Heart left ventricle (tissue), 16 donors: ENCODE results near the gene DHX9. TPM values are rescaled to one million over a fixed set of nuclear protein-coding genes. Genes with fewer than 3 reads are reported as not detected.

Experiments used
- ATAC-seq, 4 donors: fragments of 200-7000 bp; cut with Tn5 transposase; one replicate each; pipeline ENCODE4 v1.9.1; 2020 to 2022; ENCODE audit warnings: moderate library complexity in 4 of 4, mild to moderate bottlenecking in 3 of 4, moderate number of reproducible peaks in 1 of 4
- DNase-seq, 5 donors: peaks; one replicate each; pipeline ENCODE4 v3.0.0-alpha.2; 2020
- H3K27ac ChIP-seq, 12 donors: fragments of 200-600 bp; sonication (generic) in 4 of 12; one replicate each; pipeline versions ENCODE4 v1.5.0 to v1.8.0; 2016 to 2022; ENCODE audit warnings: mild to moderate bottlenecking in 2 of 12
- H3K27me3 ChIP-seq, 9 donors: fragments of 200-600 bp; sonication (generic) in 2 of 9; one replicate each; pipeline versions ENCODE4 v1.5.1 to v1.8.0; 2016 to 2022; ENCODE audit warnings: mild to moderate bottlenecking in 3 of 9
- H3K36me3 ChIP-seq, 9 donors: fragments of 200-600 bp; sonication (generic) in 2 of 9; one replicate each; pipeline versions ENCODE4 v1.5.0 to v1.8.0; 2018 to 2022; ENCODE audit warnings: mild to moderate bottlenecking in 2 of 9
- H3K4me1 ChIP-seq, 12 donors: fragments of 200-600 bp; sonication (generic) in 4 of 12; one replicate each; pipeline versions ENCODE4 v1.5.0 to v1.8.0; 2016 to 2022; ENCODE audit warnings: mild to moderate bottlenecking in 3 of 12
- H3K4me3 ChIP-seq, 12 donors: fragments of 200-600 bp; sonication (generic) in 4 of 12; one replicate each; pipeline versions ENCODE4 v1.5.0 to v1.8.0; 2017 to 2022; ENCODE audit warnings: mild to moderate bottlenecking in 9 of 12, moderate library complexity in 4 of 12
- H3K9me3 ChIP-seq, 12 donors: fragments of 200-600 bp; sonication (generic) in 4 of 12; one replicate each; pipeline versions ENCODE4 v1.5.0 to v1.8.0; 2016 to 2022; ENCODE audit warnings: mild to moderate bottlenecking in 1 of 12
- POLR2A ChIP-seq, 2 donors: fragments of 450-650 bp; IDR thresholded peaks; one replicate each; pipeline ENCODE4 v1.6.1; 2017; ENCODE audit warnings: antibody characterized with exemption in 2 of 2, mild to moderate bottlenecking in 2 of 2, moderate library complexity in 2 of 2
- WGBS, 4 donors: extraction: QIAGEN DNeasy Blood & Tissue Kit in 2 of 4; methylation state at CpG; one replicate each; pipeline versions ENCODE4 v1.1.5 to v1.1.7; 2013 to 2018; 5-methylcytosine and 5-hydroxymethylcytosine counted together
- intact Hi-C, 10 donors: fragments of 100-400 bp; cut with DNase I; formaldehyde crosslinking; loops; one replicate each; pipeline versions ENCODE4 v1.11.1 to v1.14.2; 2022
- polyA plus RNA-seq, 2 donors: library from polyadenylated mRNA; stranded (reverse); fragments of 200-250 nt; gene quantifications; one replicate each; pipeline ENCODE4 v1.2.3, GENCODE V29; 2013
- total RNA-seq, 9 donors: library from RNA; depleted of rRNA in 2 of 9; stranded (reverse); fragments of >200 nt in 2 of 9; fragmentation: NEBNext Ultra II Directional in 3 of 9; extraction: Animal tissue kit (Norgen Biotek cat#: 25700) in 3 of 9; gene quantifications; one replicate each; pipeline versions ENCODE4 v1.1.0 to v1.2.4, GENCODE V29; 2016 to 2023
- TF ChIP-seq, protein P1 (sequence below), 12 donors: fragments of 200-600 bp; sonication (generic) in 4 of 12; IDR thresholded peaks; one replicate each; pipeline versions ENCODE4 v1.5.0 to v1.8.0; 2018 to 2022; ENCODE audit warnings: antibody characterized with exemption in 12 of 12, mild to moderate bottlenecking in 5 of 12
- donor health status: ischemic (EF 13 %, LVEDD 7.1; RV severe dilation, severe dysfunction).
- donor health status: healthy with polysubstance abuse.
- donor health status: DM: no; HTN: yes; CAD: no.
- donor health status: DM: no; HTN: no; CAD: no.
- donor health status: ischemic (EF 25% LVEDD 6.9; RV normal size, moderate dysfunction).
- donor health status: ischemic (EF 25% LVEDD 5.7; RV mildly dilated, moderate dysfunction).
- donor health status: healthy.
- donor health status: DM: yes; HTN: yes; CAD: no.
- donor health status: ischemic (EF 35%, LVEDD 5.7; RV mildly dilated, moderate dysfunction).
- donor health status: nonischemic (EF 11% LVEDD 7.7; RV severe dilation, severe dysfunction).
- donor health status: DM: yes; HTN: yes; CAD: no.
- donor health status: PGD.
- donor health status: ischemic (EF 29% LVEDD 5.4; RV normal size, mild dysfunction).
- donor health status: nonischemic (EF 23%, LVEDD 6.1; RV moderate dilation, normal function).

The DHX9 gene
- total and polyA plus RNA-seq, 11 donors: 22.6 to 82.9 (median 60.9) TPM

DNA sequence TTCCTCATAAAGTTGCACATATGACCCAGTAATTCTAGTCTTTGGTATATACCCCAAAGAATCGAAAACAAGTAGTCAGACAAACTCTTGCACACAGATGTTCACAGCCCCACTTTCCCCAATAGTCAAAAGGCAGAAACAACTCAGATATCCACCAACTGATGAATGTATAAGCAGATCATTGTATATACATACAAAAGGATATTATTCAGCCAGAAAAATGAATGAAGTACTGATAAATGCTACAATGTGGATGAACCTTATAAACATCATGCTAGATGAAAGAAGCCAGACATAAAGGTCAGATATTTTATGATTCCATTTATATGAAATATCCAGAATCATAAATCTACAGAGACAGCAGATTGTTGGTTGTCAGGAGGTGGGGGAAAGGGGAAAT, 86.5 kb downstream of the DHX9 start:
- DNase-seq (no peak), ATAC-seq (no peak)
- H3K4me1 ChIP-seq: no peaks in the 10 kb centered on the region
- no peak overlapping the region for H3K4me3 ChIP-seq
- 78 to 89% (median 84%) methylated on average over 1 of the region's 1 CpG for WGBS, 4 donors
- H3K9me3 ChIP-seq: no peaks in the 10 kb centered on the region
- TF ChIP-seq, protein P1, sequence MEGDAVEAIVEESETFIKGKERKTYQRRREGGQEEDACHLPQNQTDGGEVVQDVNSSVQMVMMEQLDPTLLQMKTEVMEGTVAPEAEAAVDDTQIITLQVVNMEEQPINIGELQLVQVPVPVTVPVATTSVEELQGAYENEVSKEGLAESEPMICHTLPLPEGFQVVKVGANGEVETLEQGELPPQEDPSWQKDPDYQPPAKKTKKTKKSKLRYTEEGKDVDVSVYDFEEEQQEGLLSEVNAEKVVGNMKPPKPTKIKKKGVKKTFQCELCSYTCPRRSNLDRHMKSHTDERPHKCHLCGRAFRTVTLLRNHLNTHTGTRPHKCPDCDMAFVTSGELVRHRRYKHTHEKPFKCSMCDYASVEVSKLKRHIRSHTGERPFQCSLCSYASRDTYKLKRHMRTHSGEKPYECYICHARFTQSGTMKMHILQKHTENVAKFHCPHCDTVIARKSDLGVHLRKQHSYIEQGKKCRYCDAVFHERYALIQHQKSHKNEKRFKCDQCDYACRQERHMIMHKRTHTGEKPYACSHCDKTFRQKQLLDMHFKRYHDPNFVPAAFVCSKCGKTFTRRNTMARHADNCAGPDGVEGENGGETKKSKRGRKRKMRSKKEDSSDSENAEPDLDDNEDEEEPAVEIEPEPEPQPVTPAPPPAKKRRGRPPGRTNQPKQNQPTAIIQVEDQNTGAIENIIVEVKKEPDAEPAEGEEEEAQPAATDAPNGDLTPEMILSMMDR (IDR thresholded peaks at IDR 0.05): no peak
- TF ChIP-seq POLR2A (IDR thresholded peaks at IDR 0.05): no peak
- no peaks in the 10 kb centered on the region for H3K36me3 ChIP-seq
- no peak overlapping the region for H3K27ac ChIP-seq
- intact Hi-C loops: no loop called here
- H3K27me3 ChIP-seq: peaks cover 0 to 8% (median 0%) of the 10 kb centered on the region in 9 donors

DNA sequence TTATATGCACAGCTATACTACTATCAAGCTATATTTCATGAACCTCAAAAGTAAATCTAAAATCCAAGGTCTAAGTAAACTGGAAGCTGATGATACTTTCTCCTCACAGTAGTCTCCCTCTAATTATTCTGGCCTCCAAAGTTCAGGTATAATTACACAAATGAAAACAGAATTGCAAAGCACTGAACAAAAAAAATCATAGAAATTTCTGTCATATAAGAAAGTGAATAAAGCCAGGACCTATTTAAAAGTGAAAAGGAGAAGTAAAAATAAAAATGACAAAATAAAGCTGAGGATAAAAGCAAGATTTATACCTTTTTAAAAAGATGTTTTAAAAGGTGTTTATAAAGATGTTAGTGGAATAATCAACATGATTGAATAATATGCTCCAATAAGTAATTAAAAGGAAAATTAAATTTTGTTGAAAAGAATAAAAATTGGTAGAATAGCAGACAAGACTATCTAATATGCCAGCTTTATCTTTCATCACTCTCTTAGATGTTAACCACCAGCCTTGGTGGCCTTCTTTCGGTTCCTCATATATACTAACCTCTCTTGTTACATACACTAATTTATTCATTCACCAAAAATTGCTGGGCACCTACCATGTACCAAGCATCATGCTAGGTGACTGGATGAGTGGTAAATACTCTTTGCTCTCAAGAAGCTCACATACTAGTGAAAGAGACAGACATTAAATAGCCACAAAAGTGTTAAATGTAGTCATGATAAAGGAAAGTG, 88.7 kb downstream of the DHX9 start:
- H3K36me3 ChIP-seq: no peaks in the 10 kb centered on the region
- WGBS, 4 donors: 85 to 95% (median 92%) methylated on average over 1 of the region's 1 CpG
- H3K9me3 ChIP-seq: peaks cover 0 to 2% (median 0%) of the 10 kb centered on the region in 12 donors
- DNase-seq (no peak), ATAC-seq (no peak)
- H3K4me3 ChIP-seq: no peak overlapping the region
- H3K4me1 ChIP-seq: no peaks in the 10 kb centered on the region
- no peaks in the 10 kb centered on the region for H3K27me3 ChIP-seq
- no peak overlapping the region for H3K27ac ChIP-seq
- intact Hi-C loops: no loop called here
- TF ChIP-seq, protein P1 (IDR thresholded peaks at IDR 0.05): no peak
- TF ChIP-seq POLR2A (IDR thresholded peaks at IDR 0.05): no peak

DNA sequence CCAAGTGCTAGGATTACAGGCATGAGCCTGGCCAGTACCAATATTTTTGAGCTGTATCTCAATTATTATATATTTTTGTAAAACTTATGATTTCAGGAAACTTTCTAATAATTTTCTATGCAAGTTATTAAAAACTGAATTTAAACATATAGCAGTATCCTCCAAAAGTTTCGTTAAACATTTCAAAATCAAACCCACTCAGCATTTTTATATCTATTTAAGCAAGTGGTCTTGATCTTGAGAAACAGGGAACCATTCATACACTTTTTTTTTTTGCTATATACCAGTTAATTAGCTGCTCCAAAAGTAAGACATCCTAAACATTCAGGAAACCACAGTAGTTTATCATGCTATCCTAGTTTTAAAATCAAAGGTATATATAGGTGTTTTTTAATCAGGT, 91.8 kb downstream of the DHX9 start:
- Histone ChIP-seq H3K36me3 (peaks cover 0 to 3% (median 0%) of the 10 kb centered on the region in 9 donors), H3K4me3 (no peak overlapping the region), H3K27me3 (no peaks in the 10 kb centered on the region), H3K9me3 (peaks cover 0 to 27% (median 7%) of the 10 kb centered on the region in 12 donors), H3K4me1 (no peaks in the 10 kb centered on the region), H3K27ac (no peak overlapping the region)
- ATAC-seq (no peak), DNase-seq (no peak)
- intact Hi-C loops: no loop called here
- WGBS, 4 donors: 70 to 89% (median 79%) methylated on average over 1 of the region's 1 CpG
- TF ChIP-seq, protein P1 (IDR thresholded peaks at IDR 0.05): no peak
- TF ChIP-seq POLR2A (IDR thresholded peaks at IDR 0.05): no peak

DNA sequence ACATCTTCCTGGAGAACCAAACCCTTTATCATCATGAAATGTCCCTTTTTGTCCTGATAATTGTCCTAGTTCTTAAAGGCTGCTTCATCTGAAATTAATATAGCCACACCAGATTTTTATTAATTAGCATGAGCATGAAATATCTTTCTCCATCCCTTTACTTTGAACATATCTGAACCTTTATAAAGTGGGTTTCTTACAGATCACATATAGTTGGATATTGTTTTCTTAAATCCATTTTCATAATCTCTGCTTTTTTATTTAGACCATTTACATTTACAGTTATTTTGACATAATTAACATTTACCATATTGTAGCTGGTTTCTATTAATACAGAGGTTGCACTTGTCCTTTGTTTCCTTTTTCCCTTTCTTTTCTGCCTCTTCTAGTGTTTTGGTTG, 96.6 kb downstream of the DHX9 start:
- intact Hi-C loops: no loop called here

More for the DNA sequence above, 96.6 kb downstream of the DHX9 start:
- no peak overlapping the region for H3K27ac ChIP-seq
- H3K4me1 ChIP-seq: no peaks in the 10 kb centered on the region
- DNase-seq (no peak), ATAC-seq (no peak)
- H3K36me3 ChIP-seq: peaks cover 0 to 3% (median 0%) of the 10 kb centered on the region in 9 donors
- peaks cover 0 to 13% (median 0%) of the 10 kb centered on the region in 9 donors for H3K27me3 ChIP-seq
- H3K4me3 ChIP-seq: no peak overlapping the region
- no peak for TF ChIP-seq POLR2A (IDR thresholded peaks at IDR 0.05)
- TF ChIP-seq, protein P1 (IDR thresholded peaks at IDR 0.05): no peak
- peaks cover 0 to 27% (median 7%) of the 10 kb centered on the region in 12 donors for H3K9me3 ChIP-seq

Other genes with a start within 250 kb of the DHX9 start
- gene RGS16, start 235.0 kb upstream of the DHX9 start, total RNA-seq: 1 to 10 TPM in 7 of 9 donors, under 1 TPM in 2; 0.75 to 9.3 (median 2.0) TPM
- 1 to 10 TPM; 2.1 TPM for gene RGS16, start 235.0 kb upstream of the DHX9 start, polyA plus RNA-seq
- gene RGS8, start 154.8 kb upstream of the DHX9 start, total RNA-seq: under 1 TPM in 3 of 9 donors, not detected in 6; 0.05 to 0.23 (median 0.11) TPM
- gene RGS8, start 154.8 kb upstream of the DHX9 start, polyA plus RNA-seq: not detected
- gene NPL, start 49.6 kb upstream of the DHX9 start, total RNA-seq: 10 to 100 TPM in 2 of 9 donors, 1 to 10 TPM in 7; 1.4 to 62.7 (median 3.0) TPM
- gene NPL, start 49.6 kb upstream of the DHX9 start, polyA plus RNA-seq: 1 to 10 TPM; 2.0 to 2.3 TPM
- gene SHCBP1L, start 113.8 kb downstream of the DHX9 start, total RNA-seq: under 1 TPM in 1 of 9 donors, not detected in 8; 0.31 TPM
- gene SHCBP1L, start 113.8 kb downstream of the DHX9 start, polyA plus RNA-seq: not detected
- gene LAMC1, start 184.1 kb downstream of the DHX9 start, total RNA-seq: 100 to 1,000 TPM in 7 of 9 donors, 10 to 100 TPM in 2; 78.6 to 226 (median 122) TPM
- gene LAMC1, start 184.1 kb downstream of the DHX9 start, polyA plus RNA-seq: 100 to 1,000 TPM in 1 of 2 donors, 10 to 100 TPM in 1; 22.9 to 108 TPM